Cardiac fibroblast (primary cell): ENCODE data around the gene SCAF1.

Experiments
- DNase-seq, 2 donors: peaks; one replicate each; pipeline versions ENCODE4 v3.0.0 to v3.0.0-alpha.2; 2010; ENCODE audit warnings: low read depth in 2 of 2
- H3K4me3 ChIP-seq, 2 donors: replicated peaks in 1 of 2; 1 replicate in 1 of 2; 2 replicates in 1 of 2; pipeline ENCODE4 v1.5.1; 2011; ENCODE audit warnings: low read depth in 2 of 2, low read length in 2 of 2, mild to moderate bottlenecking in 2 of 2, moderate library complexity in 1 of 2
- CTCF ChIP-seq: IDR thresholded peaks from one replicate; pipeline ENCODE4 v1.5.1; 2011; ENCODE audit warnings: low read depth, mild to moderate bottlenecking, low read length, inconsistent platforms

The SCAF1 gene

DNA sequence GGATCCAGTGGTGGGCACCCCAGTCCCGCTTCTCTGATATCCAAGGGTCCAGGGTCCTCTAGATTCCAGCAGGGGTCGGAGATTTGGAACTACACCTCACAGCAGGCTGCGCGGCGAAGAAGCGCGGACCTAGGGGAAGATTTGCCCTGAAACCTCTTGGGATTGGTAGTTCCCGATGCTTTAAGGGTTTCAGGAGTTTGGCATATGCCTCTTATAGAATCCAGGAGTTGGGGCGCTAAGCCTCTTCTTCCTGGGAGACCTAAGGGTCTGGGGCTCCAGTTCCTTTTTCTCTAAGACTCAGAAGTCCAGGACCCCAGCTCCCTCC lies 24.1 kb downstream of the SCAF1 start:
- H3K4me3 ChIP-seq, result peak overlapping the region; percentile 72 to 88
- TF ChIP-seq CTCF, result no peak
- DNase-seq, result no peak

GRCh38 chr19:49667473-49667872 lies 25.5 kb downstream of the SCAF1 start:
- H3K4me3 ChIP-seq, result no peak overlapping the region
- DNase-seq, result no peak
- no peak for TF ChIP-seq CTCF

GRCh38 chr19:49669516-49669915 lies 27.5 kb downstream of the SCAF1 start:
- no peak for DNase-seq
- no peak for TF ChIP-seq CTCF
- H3K4me3 ChIP-seq, result no peak overlapping the region

DNA sequence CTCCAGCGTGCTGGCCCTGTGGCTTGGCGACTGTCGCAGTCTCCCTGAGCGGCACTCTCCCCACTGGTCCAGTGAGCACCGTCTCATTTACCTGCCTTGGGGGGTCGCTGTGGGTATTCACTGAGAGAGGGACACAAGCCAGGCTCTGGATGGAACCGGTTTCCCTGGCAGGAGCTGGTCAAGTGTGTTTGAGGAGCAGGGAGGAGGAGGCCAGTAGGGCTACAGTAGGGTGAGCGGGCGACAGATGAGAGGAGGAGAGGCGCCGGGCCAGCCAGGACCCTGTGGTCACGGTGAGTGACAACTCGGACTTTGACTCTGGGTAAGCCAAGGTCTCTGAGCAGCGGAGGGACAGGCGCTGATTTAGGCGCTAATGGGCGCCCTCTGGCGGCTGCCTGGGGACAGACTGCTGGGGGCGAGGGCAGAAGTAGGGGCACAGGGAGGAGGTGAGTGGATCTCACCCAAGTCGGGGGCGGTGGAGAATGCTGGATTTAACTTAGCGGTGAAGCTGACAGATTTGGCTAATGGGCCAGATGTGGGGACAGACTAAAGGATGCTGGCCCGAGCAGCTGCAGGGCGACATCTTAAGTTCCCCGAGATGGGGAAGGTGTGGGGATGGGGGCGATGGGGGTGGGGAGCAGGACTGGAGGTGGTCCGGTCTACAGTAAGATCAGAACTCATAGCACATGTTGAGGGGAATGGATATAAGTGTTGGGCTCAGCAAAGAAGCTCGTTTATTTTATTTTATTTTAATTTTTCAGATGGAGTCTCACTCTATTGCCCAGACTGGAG lies 30.3 kb downstream of the SCAF1 start:
- TF ChIP-seq CTCF, result peak; percentile 97
- peak; percentile 72 to 77 for DNase-seq
- H3K4me3 ChIP-seq, result no peak overlapping the region

- no peak for TF ChIP-seq CTCF
- peak; percentile 97 to 98 for DNase-seq
- H3K4me3 ChIP-seq, result peak overlapping the region; percentile 35 to 43
These were observed 34.3 kb downstream of the SCAF1 start for GRCh38 chr19:49676136-49676783.

DNA sequence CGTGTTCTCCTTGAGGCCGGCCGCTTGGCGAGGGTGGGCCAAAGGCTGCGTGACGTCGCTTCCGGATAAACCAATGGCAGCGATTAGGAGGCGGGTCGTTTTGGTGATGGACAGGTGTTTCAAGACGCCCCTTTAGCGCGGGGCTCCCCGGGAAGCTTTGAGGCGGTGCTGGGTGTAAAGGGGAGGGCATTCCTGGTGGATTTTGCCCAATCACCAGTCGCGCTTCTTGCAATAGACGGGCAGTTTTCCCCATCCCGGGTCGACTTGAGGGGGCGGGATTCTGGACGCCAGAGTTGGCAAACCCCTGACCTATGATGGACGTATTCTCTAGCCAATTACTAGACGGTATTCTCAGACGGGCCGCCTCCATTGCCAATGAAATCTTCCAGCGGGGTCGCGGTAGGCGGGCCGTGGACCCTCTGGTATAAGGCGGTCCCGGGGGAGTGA lies 34.8 kb downstream of the SCAF1 start:
- no peak for TF ChIP-seq CTCF
- peak; percentile 100 for DNase-seq
- H3K4me3 ChIP-seq, result peak overlapping the region; percentile 100
